Measurements from ENCODE around the gene CD96. TPM values are rescaled to one million over a fixed set of nuclear protein-coding genes. Genes with fewer than 3 reads are reported as not detected.

The CD96 gene
- total and polyA plus RNA-seq, 2 experiments from 2014 or later, result 0.91 TPM; not detected in 1

GRCh38 chr3:111598552-111598951 lies 56.6 kb downstream of the CD96 start:
- Histone ChIP-seq H3K27me3 (ENCODE audit: insufficient read depth) (no peaks in the 10 kb centered on the region), H4K20me1 (replicated peaks; ENCODE audit: insufficient read depth) (no peaks in the 10 kb centered on the region), H3K27ac (ENCODE audit: low read depth) (no peak overlapping the region), H3K79me2 (replicated peaks; ENCODE audit: insufficient read depth) (no peaks in the 10 kb centered on the region), H3K36me3 (ENCODE audit: insufficient read depth) (no peaks in the 10 kb centered on the region), H3K4me2 (no peak overlapping the region), H3K4me1 (ENCODE audit: insufficient read depth) (no peaks in the 10 kb centered on the region), H3K9me2 (ENCODE audit: insufficient read depth) (no peaks in the 10 kb centered on the region; the same call in 1 of the 2 replicates), H3F3A (replicated peaks; ENCODE audit: low read depth) (no peaks in the 10 kb centered on the region), H3K4me3 (no peak overlapping the region), H2AFZ (no peak overlapping the region)
- H3K27ac Mint-ChIP-seq, result no peak overlapping the region
- no peaks in the 10 kb centered on the region for H3K4me1 Mint-ChIP-seq
- no peaks in the 10 kb centered on the region for H3K36me3 Mint-ChIP-seq (ENCODE audit: low read depth)
- H3K4me3 Mint-ChIP-seq, result no peak overlapping the region
- H3K27me3 Mint-ChIP-seq (ENCODE audit: insufficient read depth, low read depth, poor library complexity), result peaks cover 2% of the 10 kb centered on the region
- no peak for TF ChIP-seq ZNF114 (CRISPR knock-in tag; IDR thresholded peaks at IDR 0.05)
- TF ChIP-seq JUNB (IDR thresholded peaks at IDR 0.05; ENCODE audit: unreplicated experiment), result no peak
- TF ChIP-seq ZNF331 (CRISPR knock-in tag; IDR thresholded peaks at IDR 0.05; ENCODE audit: low read depth), result no peak
- no peak for TF ChIP-seq CTCF (conservative IDR thresholded peaks at IDR 0.05; ENCODE audit: low read depth in 2 of 2)
- no peak for TF ChIP-seq ZNF462 (CRISPR knock-in tag; IDR thresholded peaks at IDR 0.05)
- TF ChIP-seq EZH2phosphoT487 (IDR thresholded peaks at IDR 0.05; ENCODE audit: unreplicated experiment), result no peak
- TF ChIP-seq NANOG (IDR thresholded peaks at IDR 0.05; ENCODE audit: borderline replicate concordance), result no peak
- TF ChIP-seq EZH2 (IDR thresholded peaks at IDR 0.05; ENCODE audit: low read depth, unreplicated experiment), result no peak
- TF ChIP-seq ETS1 (IDR thresholded peaks at IDR 0.05), result no peak
- no peak for TF ChIP-seq POLR2AphosphoS5 (IDR thresholded peaks at IDR 0.05; ENCODE audit: low read depth)
- no peak for TF ChIP-seq STAT1 (IDR thresholded peaks at IDR 0.05; ENCODE audit: unreplicated experiment)
- no peak for TF ChIP-seq CREB1 (CRISPR knock-in tag; IDR thresholded peaks at IDR 0.05; ENCODE audit: low read depth)
- no peak for TF ChIP-seq REST (IDR thresholded peaks at IDR 0.05; ENCODE audit: unreplicated experiment)
- ATAC-seq (no peak), DNase-seq (ENCODE audit: low spot score) (no peak)
- no peaks in the 10 kb centered on the region; the same call in 2 of the 3 replicates for H3K9me3 Mint-ChIP-seq

Measured in GM23338 (cell line).